Smooth muscle cell (in vitro differentiated cells): Measurements from ENCODE around the gene UBASH3A. TPM values are rescaled to one million over a fixed set of nuclear protein-coding genes. Genes with fewer than 3 reads are reported as not detected.

ENCODE experiments used
- DNase-seq: peaks from one replicate; lab custom pipeline; 2025; ENCODE audit not compliant: unreplicated experiment; lab: John Stamatoyannopoulos, UW
- H2AFZ ChIP-seq: fragments of 200-600 bp; sonication (generic); 2 replicates; pipeline ENCODE4 v1.6.0; 2016; ENCODE audit warnings: antibody characterized with exemption, low read depth, mild to moderate bottlenecking
- H3F3A ChIP-seq: fragments of 200-600 bp; sonication (generic); 2 replicates; pipeline ENCODE4 v1.6.0; 2017; ENCODE audit warnings: antibody characterized with exemption, low read depth
- H3K27ac ChIP-seq: fragments of 200-600 bp; sonication (generic); 2 replicates; pipeline ENCODE4 v1.5.1; 2016; ENCODE audit warnings: low read depth, mild to moderate bottlenecking
- H3K27me3 ChIP-seq: fragments of 200-600 bp; sonication (generic); 2 replicates; pipeline ENCODE4 v1.6.1; 2016; ENCODE audit warnings: low read depth, mild to moderate bottlenecking
- H3K36me3 ChIP-seq: fragments of 200-600 bp; sonication (generic); 2 replicates; pipeline ENCODE4 v1.5.1; 2016; ENCODE audit warnings: low read depth
- H3K4me1 ChIP-seq: fragments of 200-600 bp; sonication (generic); 2 replicates; pipeline ENCODE4 v1.5.1; 2016; ENCODE audit warnings: low read depth
- H3K4me2 ChIP-seq: fragments of 200-600 bp; sonication (generic); 2 replicates; pipeline ENCODE4 v1.6.0; 2016; ENCODE audit warnings: mild to moderate bottlenecking
- H3K4me3 ChIP-seq: fragments of 200-600 bp; sonication (generic); 2 replicates; pipeline ENCODE4 v1.5.1; 2016; ENCODE audit warnings: mild to moderate bottlenecking
- H3K79me2 ChIP-seq: fragments of 200-600 bp; sonication (generic); 2 replicates; pipeline ENCODE4 v1.6.0; 2016; ENCODE audit warnings: low read depth, mild to moderate bottlenecking
- H3K9ac ChIP-seq: fragments of 200-600 bp; sonication (generic); 2 replicates; pipeline ENCODE4 v1.6.0; 2016; ENCODE audit warnings: low read depth
- H3K9me3 ChIP-seq: fragments of 200-600 bp; sonication (generic); replicated peaks from 2 replicates; pipeline ENCODE4 v1.5.1; 2016; ENCODE audit warnings: low read depth
- H4K20me1 ChIP-seq: fragments of 200-600 bp; sonication (generic); 2 replicates; pipeline ENCODE4 v1.6.0; 2016; ENCODE audit warnings: low read depth
- CTCF ChIP-seq: fragments of 200-600 bp; sonication (generic); IDR thresholded peaks from 2 replicates; pipeline ENCODE4 v1.5.1; 2017; ENCODE audit warnings: borderline replicate concordance, mild to moderate bottlenecking, antibody characterized with exemption; ENCODE audit not compliant: insufficient read depth, poor library complexity, severe bottlenecking
- WGBS: methylation state at CpG from one replicate; pipeline ENCODE4 v1.1.7; 2016; ENCODE audit warnings: low lambda C conversion rate; 5-methylcytosine and 5-hydroxymethylcytosine counted together
- polyA plus RNA-seq: library from polyadenylated mRNA; unstranded; fragments of >200 nt; fragmentation: Nextera tagmentation; extraction: Ambion mirVana; gene quantifications from 2 replicates; pipeline ENCODE4 v1.2.1, GENCODE V29; 2016
- total RNA-seq: library from RNA; depleted of rRNA; stranded (reverse); fragments of >200 nt; gene quantifications from 2 replicates; pipeline ENCODE4 v1.2.3, GENCODE V29; 2014

Gene UBASH3A
- total and polyA plus RNA-seq, 2 experiments from 2014 or later = not detected

- H3K27me3 ChIP-seq = no peaks in the 10 kb centered on the region
- no peaks in the 10 kb centered on the region for H3K79me2 ChIP-seq
- no peaks in the 10 kb centered on the region for H3K4me1 ChIP-seq
- WGBS = 90% methylated on average over 10 of the region's 10 CpGs
- no peaks in the 10 kb centered on the region for H3K36me3 ChIP-seq
- H3F3A ChIP-seq = no peaks in the 10 kb centered on the region
- no peak overlapping the region for H3K9ac ChIP-seq
- no peak overlapping the region for H2AFZ ChIP-seq
- H3K9me3 ChIP-seq = no peaks in the 10 kb centered on the region
- no peak overlapping the region for H3K4me3 ChIP-seq
- no peak for TF ChIP-seq CTCF
- H4K20me1 ChIP-seq = no peaks in the 10 kb centered on the region
- no peak overlapping the region for H3K27ac ChIP-seq
- DNase-seq = no peak
- H3K4me2 ChIP-seq = no peak overlapping the region
Observed at GRCh38 chr21:42480736-42481135, 77.0 kb downstream of the UBASH3A start.

GRCh38 chr21:42481169-42481568 is 77.5 kb downstream of the UBASH3A start:
- Histone ChIP-seq H3K4me2 (no peak overlapping the region), H3K79me2 (no peaks in the 10 kb centered on the region), H3K36me3 (no peaks in the 10 kb centered on the region), H3F3A (no peaks in the 10 kb centered on the region), H3K4me3 (no peak overlapping the region), H3K9me3 (no peaks in the 10 kb centered on the region), H3K9ac (no peak overlapping the region), H3K27me3 (no peaks in the 10 kb centered on the region), H2AFZ (no peak overlapping the region), H4K20me1 (no peaks in the 10 kb centered on the region), H3K27ac (no peak overlapping the region), H3K4me1 (no peaks in the 10 kb centered on the region)
- no peak for DNase-seq
- WGBS = 94% methylated on average over 4 of the region's 4 CpGs
- TF ChIP-seq CTCF = no peak

- H3K36me3 ChIP-seq = no peaks in the 10 kb centered on the region
- no peaks in the 10 kb centered on the region for H3K27me3 ChIP-seq
- H3K9me3 ChIP-seq = no peaks in the 10 kb centered on the region
- H4K20me1 ChIP-seq = no peaks in the 10 kb centered on the region
- no peak overlapping the region for H3K27ac ChIP-seq
- no peaks in the 10 kb centered on the region for H3F3A ChIP-seq
- no peak overlapping the region for H3K4me3 ChIP-seq
- TF ChIP-seq CTCF = no peak
- DNase-seq = no peak
- no peak overlapping the region for H3K9ac ChIP-seq
- H2AFZ ChIP-seq = no peak overlapping the region
- H3K4me1 ChIP-seq = no peaks in the 10 kb centered on the region
- no peak overlapping the region for H3K4me2 ChIP-seq
- 91% methylated on average over 7 of the region's 7 CpGs for WGBS
- H3K79me2 ChIP-seq = no peaks in the 10 kb centered on the region
Observed at GRCh38 chr21:42484966-42485365, 81.3 kb downstream of the UBASH3A start.

- Histone ChIP-seq H3K4me2 (no peak overlapping the region), H3K4me3 (no peak overlapping the region), H3F3A (no peaks in the 10 kb centered on the region), H3K27ac (no peak overlapping the region), H2AFZ (no peak overlapping the region), H3K9me3 (no peaks in the 10 kb centered on the region), H3K9ac (no peak overlapping the region), H3K79me2 (no peaks in the 10 kb centered on the region), H3K36me3 (no peaks in the 10 kb centered on the region), H4K20me1 (no peaks in the 10 kb centered on the region), H3K27me3 (no peaks in the 10 kb centered on the region), H3K4me1 (no peaks in the 10 kb centered on the region)
- WGBS = 76% methylated on average over 6 of the region's 6 CpGs
- DNase-seq = no peak
- no peak for TF ChIP-seq CTCF
Observed at GRCh38 chr21:42486072-42486471, 82.4 kb downstream of the UBASH3A start.
